DOHH2 (cell line): Measurements from ENCODE around the gene SMC1B.
"Not testable (repeated sequence)": the region's sequence is repeated elsewhere in the genome, so short reads cannot be mapped to it uniquely, and the experiment has no call there.

Experiments
- H3F3A ChIP-seq: fragments of 200-600 bp; sonication (generic), shearing (Covaris generic); 2 replicates; pipeline ENCODE4 v1.6.0; 2016; ENCODE audit warnings: antibody characterized with exemption, mild to moderate bottlenecking; ENCODE audit not compliant: control insufficient read depth, insufficient read depth
- H3K27ac ChIP-seq: fragments of 200-600 bp; sonication (generic); 2 replicates; pipeline ENCODE4 v1.5.1; 2014; ENCODE audit warnings: low read depth, mild to moderate bottlenecking, low read length, moderate library complexity
- H3K27me3 ChIP-seq: fragments of 200-600 bp; sonication (generic); 2 replicates; pipeline ENCODE4 v1.6.1; 2014; ENCODE audit warnings: mild to moderate bottlenecking, low read length, mixed read lengths; ENCODE audit not compliant: control insufficient read depth
- H3K36me3 ChIP-seq: fragments of 200-600 bp; sonication (generic); 2 replicates; pipeline ENCODE4 v1.6.1; 2014; ENCODE audit warnings: mild to moderate bottlenecking, low read length, moderate library complexity, mixed read lengths; ENCODE audit not compliant: control insufficient read depth
- H3K4me1 ChIP-seq: fragments of 200-600 bp; sonication (generic); 2 replicates; pipeline ENCODE4 v1.6.1; 2014; ENCODE audit warnings: mild to moderate bottlenecking, low read length, mixed read lengths; ENCODE audit not compliant: control insufficient read depth
- H3K4me2 ChIP-seq: fragments of 200-600 bp; sonication (generic); 2 replicates; pipeline ENCODE4 v1.6.0; 2014; ENCODE audit warnings: mild to moderate bottlenecking, low read length, moderate library complexity
- H3K4me3 ChIP-seq: fragments of 200-600 bp; sonication (generic); 2 replicates; pipeline ENCODE4 v1.5.1; 2014; ENCODE audit warnings: mild to moderate bottlenecking, low read length, mixed read lengths
- H3K79me2 ChIP-seq: fragments of 200-600 bp; sonication (generic); 2 replicates; pipeline ENCODE4 v1.6.1; 2014; ENCODE audit warnings: mild to moderate bottlenecking, low read length, mixed read lengths; ENCODE audit not compliant: control insufficient read depth
- H3K9me2 ChIP-seq: fragments of 200-600 bp; sonication (generic); replicated peaks from 2 replicates; pipeline ENCODE4 v1.6.1; 2014; ENCODE audit warnings: mild to moderate bottlenecking, low read length, mixed read lengths; ENCODE audit not compliant: control insufficient read depth
- H3K9me3 ChIP-seq: fragments of 200-600 bp; sonication (generic); 2 replicates; pipeline ENCODE4 v1.6.1; 2014; ENCODE audit warnings: antibody characterized with exemption, low read length, mixed read lengths; ENCODE audit not compliant: control insufficient read depth, insufficient read depth
- H4K20me1 ChIP-seq: fragments of 200-600 bp; sonication (generic); 2 replicates; pipeline ENCODE4 v1.6.0; 2014; ENCODE audit warnings: low read depth, mild to moderate bottlenecking, antibody characterized with exemption, low read length, moderate library complexity; ENCODE audit not compliant: control insufficient read depth, insufficient read depth
- EZH2phosphoT487 ChIP-seq: fragments of 200-600 bp; sonication (generic); IDR thresholded peaks from 2 replicates; pipeline ENCODE4 v1.6.1; 2017; ENCODE audit warnings: borderline replicate concordance, mild to moderate bottlenecking, antibody characterized with exemption, low read length, moderate library complexity, mixed read lengths
- TF ChIP-seq, protein P1 (sequence below): fragments of 200-600 bp; sonication (generic); IDR thresholded peaks from one replicate; pipeline ENCODE4 v1.5.1; 2014; ENCODE audit warnings: antibody characterized with exemption, mild to moderate bottlenecking, low read depth, low read length; ENCODE audit not compliant: poor library complexity, severe bottlenecking

Gene SMC1B

DNA sequence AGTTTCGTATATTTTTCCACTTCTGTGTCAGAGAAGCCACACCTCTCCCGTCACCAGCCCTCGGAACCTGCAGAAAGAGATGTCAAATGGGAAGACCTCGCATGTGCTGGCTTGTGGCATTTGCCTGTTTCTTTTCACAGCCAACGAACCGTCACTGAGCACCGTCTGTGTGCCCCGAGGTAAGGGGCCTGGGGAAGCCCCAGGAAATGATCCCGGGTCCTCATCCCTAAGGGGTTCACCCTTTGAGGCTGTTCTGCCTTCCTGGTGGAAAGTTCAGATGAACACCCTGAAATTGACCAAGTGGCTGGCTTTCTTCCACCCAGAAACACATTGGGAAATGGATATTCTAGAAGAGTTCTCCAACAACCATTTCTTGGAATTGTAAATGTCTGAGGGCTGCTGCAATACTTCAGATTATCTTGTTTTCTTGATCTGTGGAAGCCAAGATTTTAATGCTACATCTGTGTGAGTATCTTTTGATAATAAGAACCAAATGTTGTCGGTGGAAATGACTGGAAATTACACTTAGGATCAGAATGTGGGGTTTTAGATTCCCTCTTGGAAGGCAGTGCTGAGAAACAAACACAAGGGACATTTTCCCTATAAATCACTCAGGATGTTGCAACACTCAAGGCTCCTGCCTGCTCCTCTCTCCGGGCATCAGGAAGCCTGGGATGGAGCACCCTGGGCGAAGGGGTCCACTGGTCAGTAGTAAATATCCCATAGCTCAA, 37.7 kb upstream of the SMC1B start:
- Histone ChIP-seq H3K9me3 (no peaks in the 10 kb centered on the region), H3K4me2 (no peak overlapping the region), H3K27ac (no peak overlapping the region), H3F3A (no peaks in the 10 kb centered on the region), H3K36me3 (no peaks in the 10 kb centered on the region), H3K4me1 (no peaks in the 10 kb centered on the region), H4K20me1 (no peaks in the 10 kb centered on the region), H3K4me3 (no peak overlapping the region), H3K9me2 (no peaks in the 10 kb centered on the region), H3K27me3 (peaks cover 13% of the 10 kb centered on the region), H3K79me2 (no peaks in the 10 kb centered on the region)
- TF ChIP-seq, protein P1, sequence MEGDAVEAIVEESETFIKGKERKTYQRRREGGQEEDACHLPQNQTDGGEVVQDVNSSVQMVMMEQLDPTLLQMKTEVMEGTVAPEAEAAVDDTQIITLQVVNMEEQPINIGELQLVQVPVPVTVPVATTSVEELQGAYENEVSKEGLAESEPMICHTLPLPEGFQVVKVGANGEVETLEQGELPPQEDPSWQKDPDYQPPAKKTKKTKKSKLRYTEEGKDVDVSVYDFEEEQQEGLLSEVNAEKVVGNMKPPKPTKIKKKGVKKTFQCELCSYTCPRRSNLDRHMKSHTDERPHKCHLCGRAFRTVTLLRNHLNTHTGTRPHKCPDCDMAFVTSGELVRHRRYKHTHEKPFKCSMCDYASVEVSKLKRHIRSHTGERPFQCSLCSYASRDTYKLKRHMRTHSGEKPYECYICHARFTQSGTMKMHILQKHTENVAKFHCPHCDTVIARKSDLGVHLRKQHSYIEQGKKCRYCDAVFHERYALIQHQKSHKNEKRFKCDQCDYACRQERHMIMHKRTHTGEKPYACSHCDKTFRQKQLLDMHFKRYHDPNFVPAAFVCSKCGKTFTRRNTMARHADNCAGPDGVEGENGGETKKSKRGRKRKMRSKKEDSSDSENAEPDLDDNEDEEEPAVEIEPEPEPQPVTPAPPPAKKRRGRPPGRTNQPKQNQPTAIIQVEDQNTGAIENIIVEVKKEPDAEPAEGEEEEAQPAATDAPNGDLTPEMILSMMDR, result no peak
- TF ChIP-seq EZH2phosphoT487, result no peak

DNA sequence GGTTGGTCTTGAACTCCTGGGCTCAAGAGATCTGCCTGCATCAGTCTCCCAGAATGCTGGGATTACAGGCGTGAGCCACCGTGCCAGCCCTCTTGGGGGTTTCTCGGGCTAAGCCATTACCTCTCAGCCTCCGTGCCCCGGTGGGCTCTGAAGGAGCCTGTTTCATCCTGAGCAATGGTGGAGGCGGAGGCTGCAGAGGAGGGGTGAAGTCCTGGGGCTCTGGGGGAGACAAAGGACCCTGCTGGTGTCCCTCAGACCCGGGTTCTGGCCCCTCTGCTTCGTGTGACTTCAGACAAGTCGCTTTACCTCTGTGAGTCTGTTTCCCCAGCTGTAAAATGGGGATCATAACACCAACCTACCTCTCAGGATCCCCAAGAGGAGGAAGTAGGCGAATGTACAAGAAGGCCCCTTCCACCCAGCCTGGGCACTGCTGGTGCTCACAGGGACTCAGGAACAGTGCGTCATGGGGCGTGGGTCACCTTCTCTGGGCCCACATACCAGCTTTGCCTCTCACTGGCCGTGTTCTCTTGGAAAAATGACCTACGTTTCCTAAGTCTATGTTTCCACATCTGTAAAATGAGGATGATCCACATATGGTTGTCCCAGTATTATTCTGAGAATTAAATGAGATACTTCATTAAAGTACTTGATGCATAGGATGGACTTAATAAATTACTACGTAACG, 36.8 kb upstream of the SMC1B start:
- Histone ChIP-seq H3K9me2 (no peaks in the 10 kb centered on the region), H3K79me2 (no peaks in the 10 kb centered on the region), H3F3A (no peaks in the 10 kb centered on the region), H3K9me3 (no peaks in the 10 kb centered on the region), H3K36me3 (no peaks in the 10 kb centered on the region), H3K4me1 (no peaks in the 10 kb centered on the region), H3K4me3 (no peak overlapping the region), H3K27me3 (peaks cover 13% of the 10 kb centered on the region), H3K27ac (no peak overlapping the region), H3K4me2 (no peak overlapping the region), H4K20me1 (no peaks in the 10 kb centered on the region)
- TF ChIP-seq, protein P1, result no peak
- TF ChIP-seq EZH2phosphoT487, result no peak

DNA sequence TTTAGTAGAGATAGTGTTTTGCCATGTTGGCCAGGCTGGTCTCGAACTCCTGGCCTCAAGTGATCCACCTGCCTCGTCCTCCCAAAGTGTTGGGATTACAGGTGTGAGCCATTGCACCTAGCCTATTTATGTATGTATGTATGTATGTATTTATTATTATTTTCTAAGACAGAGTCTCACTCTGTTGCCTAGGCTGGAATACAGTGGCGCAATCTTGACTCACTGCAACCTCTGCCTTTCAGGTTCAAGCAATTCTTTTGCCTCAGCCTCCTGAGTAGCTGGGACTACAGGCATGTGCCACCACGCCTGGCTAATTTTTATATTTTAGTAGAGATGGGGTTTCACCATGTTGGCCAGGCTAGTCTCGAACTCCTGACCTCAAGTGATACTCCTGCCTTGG, 36.0 kb upstream of the SMC1B start:
- H3K4me1 ChIP-seq, result not testable (repeated sequence)

DNA sequence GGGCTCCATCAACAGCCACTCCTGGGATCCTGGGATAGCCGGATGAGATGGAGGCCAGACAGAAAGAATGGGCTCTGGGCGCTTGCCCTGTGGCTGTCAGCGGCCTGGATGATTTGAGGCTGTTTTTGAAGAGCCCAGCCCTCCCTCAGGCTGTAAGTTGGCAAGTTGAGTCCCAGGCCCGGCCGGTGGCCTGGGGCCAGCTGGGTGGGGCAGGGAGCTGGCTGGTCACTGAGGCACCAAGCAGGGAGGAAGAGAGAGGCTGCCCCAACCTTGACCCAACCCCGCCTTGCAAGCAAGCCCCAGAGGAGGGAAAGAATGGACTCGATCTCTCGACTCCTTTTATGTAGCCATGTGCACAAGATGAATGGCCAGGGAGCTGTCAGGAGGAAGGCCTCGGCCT, 35.0 kb upstream of the SMC1B start:
- Histone ChIP-seq H3F3A (no peaks in the 10 kb centered on the region), H3K27ac (no peak overlapping the region), H3K9me2 (no peaks in the 10 kb centered on the region), H3K9me3 (no peaks in the 10 kb centered on the region), H4K20me1 (no peaks in the 10 kb centered on the region), H3K4me1 (no peaks in the 10 kb centered on the region), H3K36me3 (no peaks in the 10 kb centered on the region), H3K79me2 (no peaks in the 10 kb centered on the region), H3K4me2 (no peak overlapping the region), H3K4me3 (no peak overlapping the region), H3K27me3 (peaks cover 13% of the 10 kb centered on the region)
- no peak for TF ChIP-seq EZH2phosphoT487
- TF ChIP-seq, protein P1, result no peak

More for the DNA sequence above, 36.0 kb upstream of the SMC1B start:
- not testable (repeated sequence) for H3K9me2 ChIP-seq, H3F3A ChIP-seq, H3K79me2 ChIP-seq, H3K36me3 ChIP-seq, H3K4me2 ChIP-seq, H4K20me1 ChIP-seq, H3K27ac ChIP-seq, H3K9me3 ChIP-seq, H3K4me3 ChIP-seq
- H3K27me3 ChIP-seq, result peaks cover 13% of the 10 kb centered on the region

DNA sequence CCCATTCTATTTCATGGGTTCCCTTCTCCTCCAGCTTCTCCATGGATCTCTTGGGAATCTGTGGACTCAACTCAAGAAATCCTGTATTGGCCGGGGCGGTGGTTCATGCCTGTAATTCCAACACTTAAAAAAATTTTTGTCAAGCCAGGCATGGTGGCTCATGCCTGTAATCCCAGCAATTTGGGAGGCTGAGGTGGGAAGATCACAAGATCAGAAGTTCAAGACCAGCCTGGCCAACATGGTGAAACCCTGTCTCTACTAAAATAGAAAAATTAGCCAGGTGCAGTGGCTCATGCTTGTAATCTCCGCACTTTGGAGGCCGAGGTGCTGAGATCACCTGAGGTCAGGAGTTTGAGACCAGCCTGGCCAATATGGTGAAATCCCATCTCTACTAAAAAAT, 34.2 kb upstream of the SMC1B start:
- not testable (repeated sequence) for H3K36me3 ChIP-seq, H3K9me3 ChIP-seq, H3F3A ChIP-seq, H3K4me2 ChIP-seq, H3K4me1 ChIP-seq, H3K4me3 ChIP-seq, H3K9me2 ChIP-seq, H3K27ac ChIP-seq, H3K79me2 ChIP-seq, H4K20me1 ChIP-seq
- H3K27me3 ChIP-seq, result peaks cover 13% of the 10 kb centered on the region
